Gastrocnemius medialis (tissue), 4 donors: Measurements from ENCODE around the gene G6PC2. TPM values are rescaled to one million over a fixed set of nuclear protein-coding genes. Genes with fewer than 3 reads are reported as not detected.
"Not testable (repeated sequence)": the region's sequence is repeated elsewhere in the genome, so short reads cannot be mapped to it uniquely, and the experiment has no call there.

Source experiments
- ATAC-seq, 2 donors: fragments of 150-250 bp; one replicate each; pipeline ENCODE4 v1.9.1; 2016
- DNase-seq, 2 donors: peaks; one replicate each; pipeline ENCODE4 v3.0.0-alpha.2; 2019
- H3K27ac ChIP-seq, 4 donors: fragments of 200-600 bp; sonication (generic); 1 replicate in 1 of 4; 2 replicates in 3 of 4; pipeline ENCODE4 v1.5.1; 2016 to 2018; ENCODE audit warnings: mild to moderate bottlenecking in 2 of 4, moderate library complexity in 1 of 4
- H3K27me3 ChIP-seq, 3 donors: fragments of 200-600 bp; sonication (generic) in 2 of 3; 1 replicate in 1 of 3; 2 replicates in 2 of 3; pipeline versions ENCODE4 v1.5.1 to v1.6.0; 2016 to 2019; ENCODE audit warnings: mild to moderate bottlenecking in 1 of 3, moderate library complexity in 1 of 3
- H3K36me3 ChIP-seq, 2 donors: fragments of 200-600 bp; sonication (generic) in 1 of 2; one replicate each; pipeline ENCODE4 v1.5.1; 2017 to 2018
- H3K4me1 ChIP-seq, 2 donors: fragments of 200-600 bp; sonication (generic) in 1 of 2; one replicate each; pipeline ENCODE4 v1.5.1; 2016 to 2017; ENCODE audit warnings: mild to moderate bottlenecking in 2 of 2
- H3K4me3 ChIP-seq, 4 donors: fragments of 200-600 bp; sonication (generic) in 3 of 4; 1 replicate in 1 of 4; 2 replicates in 3 of 4; pipeline ENCODE4 v1.5.1; 2016 to 2019; ENCODE audit warnings: mild to moderate bottlenecking in 2 of 4
- H3K9me3 ChIP-seq, 3 donors: fragments of 200-600 bp; sonication (generic) in 2 of 3; 1 replicate in 1 of 3; 2 replicates in 2 of 3; pipeline ENCODE4 v1.5.1; 2016 to 2019
- POLR2A ChIP-seq, 2 donors: fragments of 450-650 bp; IDR thresholded peaks; one replicate each; pipeline ENCODE4 v1.6.1; 2017; ENCODE audit warnings: antibody characterized with exemption in 2 of 2, mild to moderate bottlenecking in 2 of 2, moderate library complexity in 2 of 2
- in situ Hi-C, 4 donors: fragments of 200-750 bp; cut with MboI; loops; one replicate each; pipeline versions ENCODE4 v1.15.0 to v1.8.0; 2017; ENCODE audit warnings: low sequenced_read_pairs in 4 of 4
- intact Hi-C: fragments of 100-400 bp; cut with DNase I; formaldehyde crosslinking; loops from one replicate; pipeline ENCODE4 v1.15.1; 2023; ENCODE audit warnings: low total_unique reads
- total RNA-seq, 4 donors: library from RNA; depleted of rRNA; stranded (reverse); fragments of >200 nt; gene quantifications; one replicate each; pipeline versions ENCODE4 v1.1.0 to v1.2.3, GENCODE V29; 2016
- TF ChIP-seq, protein P1 (sequence below), 5 experiments: fragments of 450-650 bp in 3 of 5; fragments of 200-600 bp in 2 of 5; sonication (generic) in 2 of 5; IDR thresholded peaks in 4 of 5; conservative IDR thresholded peaks in 1 of 5; 1 replicate in 4 of 5; 2 replicates in 1 of 5; pipeline ENCODE4 v1.5.1; 2016 to 2019; ENCODE audit warnings: antibody characterized with exemption in 5 of 5, mild to moderate bottlenecking in 3 of 5, moderate library complexity in 3 of 5

G6PC2 gene
- total RNA-seq, 4 donors from 2014 or later = not detected

DNA sequence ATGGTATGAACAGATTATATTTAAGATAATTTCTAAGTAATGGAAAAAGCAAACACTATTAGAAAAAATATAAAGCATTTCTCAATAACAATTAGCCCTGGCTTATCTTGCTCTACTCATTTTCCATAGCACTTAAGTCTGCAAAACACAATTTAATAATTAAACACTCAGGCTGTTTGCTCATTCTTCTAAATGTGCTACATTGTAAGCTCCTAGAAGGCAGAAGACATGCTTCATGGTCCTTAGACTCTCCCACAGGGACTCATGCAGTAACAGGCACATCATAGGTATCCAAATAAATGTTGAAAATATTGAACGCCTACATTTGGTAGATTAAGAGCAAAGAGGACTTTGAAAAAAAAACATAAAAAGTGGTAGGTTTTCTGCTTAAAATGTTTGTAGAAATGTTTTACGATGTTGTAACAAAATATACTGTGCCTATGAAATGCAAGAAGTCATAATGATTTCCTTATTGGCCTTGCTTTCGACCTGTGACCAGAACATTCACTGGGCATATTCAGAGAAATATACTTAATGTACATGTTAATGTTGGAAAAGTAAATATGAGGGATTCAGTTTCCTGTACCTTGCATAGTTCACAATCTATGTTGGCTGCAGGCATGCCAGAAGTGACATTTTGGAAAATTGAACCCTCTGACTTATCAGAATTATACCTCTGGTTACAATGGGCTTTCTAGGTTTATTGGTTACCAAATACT, 27.2 kb downstream of the G6PC2 start:
- Histone ChIP-seq H3K4me3 (no peak overlapping the region), H3K4me1 (no peaks in the 10 kb centered on the region), H3K27me3 (no peaks in the 10 kb centered on the region), H3K27ac (no peak overlapping the region), H3K9me3 (no peaks in the 10 kb centered on the region), H3K36me3 (no peaks in the 10 kb centered on the region)
- DNase-seq (no peak), ATAC-seq (no peak)
- no peak for TF ChIP-seq POLR2A (IDR thresholded peaks at IDR 0.05)
- TF ChIP-seq, protein P1, sequence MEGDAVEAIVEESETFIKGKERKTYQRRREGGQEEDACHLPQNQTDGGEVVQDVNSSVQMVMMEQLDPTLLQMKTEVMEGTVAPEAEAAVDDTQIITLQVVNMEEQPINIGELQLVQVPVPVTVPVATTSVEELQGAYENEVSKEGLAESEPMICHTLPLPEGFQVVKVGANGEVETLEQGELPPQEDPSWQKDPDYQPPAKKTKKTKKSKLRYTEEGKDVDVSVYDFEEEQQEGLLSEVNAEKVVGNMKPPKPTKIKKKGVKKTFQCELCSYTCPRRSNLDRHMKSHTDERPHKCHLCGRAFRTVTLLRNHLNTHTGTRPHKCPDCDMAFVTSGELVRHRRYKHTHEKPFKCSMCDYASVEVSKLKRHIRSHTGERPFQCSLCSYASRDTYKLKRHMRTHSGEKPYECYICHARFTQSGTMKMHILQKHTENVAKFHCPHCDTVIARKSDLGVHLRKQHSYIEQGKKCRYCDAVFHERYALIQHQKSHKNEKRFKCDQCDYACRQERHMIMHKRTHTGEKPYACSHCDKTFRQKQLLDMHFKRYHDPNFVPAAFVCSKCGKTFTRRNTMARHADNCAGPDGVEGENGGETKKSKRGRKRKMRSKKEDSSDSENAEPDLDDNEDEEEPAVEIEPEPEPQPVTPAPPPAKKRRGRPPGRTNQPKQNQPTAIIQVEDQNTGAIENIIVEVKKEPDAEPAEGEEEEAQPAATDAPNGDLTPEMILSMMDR (IDR thresholded peaks at IDR 0.05 in 4 of 5, conservative IDR thresholded peaks at IDR 0.05 in 1 of 5) = no peak
- in situ Hi-C loops (no loop called here), intact Hi-C loops (no loop called here)

DNA sequence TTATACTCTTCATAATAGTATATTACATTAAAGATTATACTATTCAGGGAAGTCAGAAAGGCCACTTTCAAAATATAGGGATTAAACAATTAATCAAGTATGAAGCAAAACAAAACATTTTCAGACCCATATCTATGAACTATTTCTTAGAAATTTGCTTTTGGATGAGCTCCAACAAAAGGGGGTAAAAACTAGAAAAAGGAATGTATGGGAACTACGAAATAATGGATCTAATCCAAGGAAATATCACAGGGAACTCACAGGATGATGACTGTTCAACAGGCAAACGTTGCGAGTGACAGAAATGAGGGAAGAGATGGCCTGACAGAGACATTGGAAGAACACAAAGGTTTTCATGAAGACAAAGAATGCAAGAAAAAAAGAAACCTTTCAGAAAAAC, 27.9 kb downstream of the G6PC2 start:
- no peak for ATAC-seq
- intact Hi-C loops (no loop called here), in situ Hi-C loops (no loop called here)
- H3K9me3 ChIP-seq = no peaks in the 10 kb centered on the region
- H3K27ac ChIP-seq = no peak overlapping the region
- H3K27me3 ChIP-seq = no peaks in the 10 kb centered on the region
- no peak overlapping the region for H3K4me3 ChIP-seq
- no peak for TF ChIP-seq POLR2A (IDR thresholded peaks at IDR 0.05)
- TF ChIP-seq, protein P1 (IDR thresholded peaks at IDR 0.05 in 4 of 5, conservative IDR thresholded peaks at IDR 0.05 in 1 of 5) = no peak
- H3K4me1 ChIP-seq = no peaks in the 10 kb centered on the region
- H3K36me3 ChIP-seq = no peaks in the 10 kb centered on the region
- no peak for DNase-seq

DNA sequence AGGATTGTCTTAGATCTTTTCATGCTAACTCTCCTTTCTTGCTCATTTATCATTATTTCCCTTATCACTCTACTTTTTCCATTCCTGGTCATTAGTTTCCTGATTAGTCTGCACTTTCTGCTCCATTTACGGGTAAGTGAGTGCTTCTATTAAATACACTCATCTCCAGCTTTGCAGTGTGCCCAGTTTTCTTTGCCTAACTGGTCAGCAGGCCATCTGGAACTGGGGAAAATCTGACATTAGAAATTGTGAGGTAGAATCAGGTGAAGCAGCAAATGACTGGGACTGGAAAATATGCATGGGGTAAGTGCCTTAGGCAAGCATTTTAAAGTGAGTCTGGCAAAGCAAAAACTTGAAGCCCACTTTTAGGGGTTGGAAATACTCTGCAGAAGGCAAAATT, 29.2 kb downstream of the G6PC2 start:
- Histone ChIP-seq H3K4me1 (no peaks in the 10 kb centered on the region), H3K27me3 (no peaks in the 10 kb centered on the region), H3K9me3 (no peaks in the 10 kb centered on the region), H3K36me3 (no peaks in the 10 kb centered on the region), H3K27ac (no peak overlapping the region), H3K4me3 (no peak overlapping the region)
- TF ChIP-seq, protein P1 (IDR thresholded peaks at IDR 0.05 in 4 of 5, conservative IDR thresholded peaks at IDR 0.05 in 1 of 5) = no peak
- no peak for TF ChIP-seq POLR2A (IDR thresholded peaks at IDR 0.05)
- ATAC-seq (no peak), DNase-seq (no peak)
- intact Hi-C loops (no loop called here), in situ Hi-C loops (no loop called here)

DNA sequence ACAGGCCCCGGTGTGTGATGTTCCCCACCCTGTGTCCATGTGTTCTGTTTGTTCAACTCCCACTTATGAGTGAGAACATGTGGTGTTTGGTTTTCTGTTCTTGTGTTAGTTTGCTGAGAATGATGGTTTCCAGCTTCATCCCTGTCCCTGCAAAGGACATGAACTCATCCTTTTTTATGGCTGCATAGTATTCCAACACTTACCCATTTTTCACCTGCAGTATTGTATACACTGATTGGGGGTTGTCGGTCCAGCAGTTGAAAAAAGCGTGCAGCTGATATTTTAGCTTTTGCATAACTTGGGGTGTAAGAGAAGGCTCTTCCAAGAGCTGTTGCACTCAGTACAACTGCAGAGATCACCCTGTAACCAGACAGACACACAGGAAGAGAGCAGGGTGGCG, 31.1 kb downstream of the G6PC2 start:
- H3K4me3 ChIP-seq, DNase-seq, H3K27ac ChIP-seq, H3K4me1 ChIP-seq, H3K27me3 ChIP-seq, in situ Hi-C loops, H3K36me3 ChIP-seq, intact Hi-C loops, H3K9me3 ChIP-seq, ATAC-seq: not testable (repeated sequence)

DNA sequence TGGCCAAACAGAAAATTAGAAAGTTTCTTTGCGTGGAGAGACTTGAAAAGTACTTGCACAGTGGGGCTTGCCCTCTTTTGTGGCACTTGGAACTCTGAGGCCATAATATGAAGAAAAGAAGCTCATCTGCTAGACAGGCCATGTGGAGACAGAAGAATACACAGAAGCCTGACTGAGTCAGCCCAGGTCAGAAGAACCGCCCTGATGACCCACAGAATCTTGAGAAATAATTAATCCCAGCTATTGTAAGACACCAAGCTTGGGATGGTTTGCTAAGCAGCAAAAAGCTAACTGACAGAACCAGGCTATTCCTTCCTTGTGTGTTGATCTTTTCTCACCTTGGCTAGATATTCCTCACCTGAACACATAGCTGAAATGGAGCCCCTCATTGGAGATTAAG, 33.7 kb downstream of the G6PC2 start:
- intact Hi-C loops = no loop called here
- Histone ChIP-seq H3K36me3 (no peaks in the 10 kb centered on the region), H3K9me3 (no peaks in the 10 kb centered on the region), H3K27ac (no peak overlapping the region), H3K4me3 (no peak overlapping the region), H3K27me3 (no peaks in the 10 kb centered on the region), H3K4me1 (no peaks in the 10 kb centered on the region)
- ATAC-seq (no peak), DNase-seq (no peak)
- TF ChIP-seq, protein P1 (IDR thresholded peaks at IDR 0.05 in 4 of 5, conservative IDR thresholded peaks at IDR 0.05 in 1 of 5) = no peak
- no peak for TF ChIP-seq POLR2A (IDR thresholded peaks at IDR 0.05)
- in situ Hi-C loops = no loop called here
